Upper lobe of left lung (tissue), 6 donors: ENCODE data around the gene ACTN4. TPM values are rescaled to one million over a fixed set of nuclear protein-coding genes. Genes with fewer than 3 reads are reported as not detected.

Source experiments
- ATAC-seq, 2 donors: fragments of 200-7000 bp; cut with Tn5 transposase; one replicate each; pipeline ENCODE4 v1.9.1; 2022; ENCODE audit warnings: mild to moderate bottlenecking in 2 of 2, moderate library complexity in 2 of 2; ENCODE audit not compliant: low FRiP score in 2 of 2
- DNase-seq, 2 donors: peaks; one replicate each; pipeline ENCODE4 v3.0.0-alpha.2; 2019 to 2020
- H3K27ac ChIP-seq, 4 donors: fragments of 200-600 bp; sonication (generic); one replicate each; pipeline ENCODE4 v1.5.1; 2016 to 2019
- H3K27me3 ChIP-seq, 4 donors: fragments of 200-600 bp; sonication (generic); one replicate each; pipeline ENCODE4 v1.5.1; 2017 to 2019
- H3K36me3 ChIP-seq, 4 donors: fragments of 200-600 bp; sonication (generic); one replicate each; pipeline ENCODE4 v1.5.1; 2016 to 2019
- H3K4me1 ChIP-seq, 4 donors: fragments of 200-600 bp; sonication (generic); one replicate each; pipeline ENCODE4 v1.5.1; 2018 to 2019
- H3K4me3 ChIP-seq, 4 donors: fragments of 200-600 bp; sonication (generic); one replicate each; pipeline ENCODE4 v1.5.1; 2017 to 2019; ENCODE audit warnings: mild to moderate bottlenecking in 2 of 4, moderate library complexity in 1 of 4
- H3K9me3 ChIP-seq, 4 donors: fragments of 200-600 bp; sonication (generic); one replicate each; pipeline ENCODE4 v1.5.1; 2018 to 2019
- EP300 ChIP-seq, 4 donors: sonication (generic); formaldehyde crosslinking; IDR thresholded peaks; one replicate each; pipeline ENCODE4 v1.5.1; 2017; ENCODE audit warnings: antibody characterized with exemption in 4 of 4, control low read depth in 2 of 4
- POLR2A ChIP-seq, 4 donors: fragments of 450-650 bp; IDR thresholded peaks; one replicate each; pipeline ENCODE4 v1.5.1; 2016 to 2017; ENCODE audit warnings: antibody characterized with exemption in 4 of 4, mild to moderate bottlenecking in 2 of 4
- POLR2AphosphoS5 ChIP-seq, 2 donors: sonication (generic); formaldehyde crosslinking; IDR thresholded peaks; one replicate each; pipeline ENCODE4 v1.5.1; 2017; ENCODE audit warnings: antibody characterized with exemption in 2 of 2
- WGBS, 2 donors: methylation state at CpG; one replicate each; pipeline ENCODE4 v1.1.5; 2017 to 2018; 5-methylcytosine and 5-hydroxymethylcytosine counted together
- total RNA-seq, 6 donors: library from RNA; depleted of rRNA in 4 of 6; stranded (reverse); fragments of >200 nt in 4 of 6; gene quantifications; one replicate each; pipeline versions ENCODE4 v1.1.0 to v1.2.1, GENCODE V29; 2016 to 2021
- TF ChIP-seq, protein P1 (sequence below), 6 experiments: fragments of 450-650 bp in 4 of 6; fragments of 200-600 bp in 2 of 6; sonication (generic) in 2 of 6; IDR thresholded peaks; one replicate each; pipeline ENCODE4 v1.5.1; 2016 to 2019; ENCODE audit warnings: antibody characterized with exemption in 6 of 6
- donor health status: DM: no; HTN: no; CAD: no; lungs with moderate emphysema.
- donor health status: DM: no; HTN: yes; CAD: no; lungs with severe emphysema.

ACTN4 gene
- total RNA-seq, 6 donors from 2014 or later, result 162 to 636 (median 512) TPM

DNA sequence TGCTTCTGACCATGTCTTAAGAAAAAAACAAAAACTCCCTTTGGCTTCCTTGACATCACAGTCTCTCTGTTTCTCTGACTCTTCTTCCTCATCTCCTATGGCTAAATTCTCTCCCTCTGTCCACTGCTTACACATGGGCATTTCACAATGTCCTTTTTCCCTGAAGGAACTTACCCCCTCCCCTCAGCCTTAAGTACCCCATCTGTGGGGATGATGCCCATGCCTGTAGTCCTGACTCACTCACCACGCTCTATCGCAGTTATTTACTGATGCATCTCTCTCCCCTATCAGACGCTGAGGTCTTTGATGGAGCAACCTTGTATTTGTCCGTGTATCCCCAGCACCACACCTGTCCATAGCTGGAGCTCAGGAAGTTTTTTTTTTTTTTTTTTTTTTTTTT is 32.4 kb downstream of the ACTN4 start:
- H3K4me3 ChIP-seq, result no peak overlapping the region
- peak overlapping the region in 3 of 4 donors; percentile 66 to 93 (median 93) for H3K27ac ChIP-seq
- WGBS, 2 donors, result 72 to 78% methylated on average over 4 of the region's 4 CpGs
- no peaks in the 10 kb centered on the region for H3K27me3 ChIP-seq
- H3K36me3 ChIP-seq, result peaks cover 0 to 8% (median 3%) of the 10 kb centered on the region in 4 donors
- no peak for ATAC-seq
- no peak for TF ChIP-seq POLR2A (IDR thresholded peaks at IDR 0.05)
- TF ChIP-seq, protein P1, sequence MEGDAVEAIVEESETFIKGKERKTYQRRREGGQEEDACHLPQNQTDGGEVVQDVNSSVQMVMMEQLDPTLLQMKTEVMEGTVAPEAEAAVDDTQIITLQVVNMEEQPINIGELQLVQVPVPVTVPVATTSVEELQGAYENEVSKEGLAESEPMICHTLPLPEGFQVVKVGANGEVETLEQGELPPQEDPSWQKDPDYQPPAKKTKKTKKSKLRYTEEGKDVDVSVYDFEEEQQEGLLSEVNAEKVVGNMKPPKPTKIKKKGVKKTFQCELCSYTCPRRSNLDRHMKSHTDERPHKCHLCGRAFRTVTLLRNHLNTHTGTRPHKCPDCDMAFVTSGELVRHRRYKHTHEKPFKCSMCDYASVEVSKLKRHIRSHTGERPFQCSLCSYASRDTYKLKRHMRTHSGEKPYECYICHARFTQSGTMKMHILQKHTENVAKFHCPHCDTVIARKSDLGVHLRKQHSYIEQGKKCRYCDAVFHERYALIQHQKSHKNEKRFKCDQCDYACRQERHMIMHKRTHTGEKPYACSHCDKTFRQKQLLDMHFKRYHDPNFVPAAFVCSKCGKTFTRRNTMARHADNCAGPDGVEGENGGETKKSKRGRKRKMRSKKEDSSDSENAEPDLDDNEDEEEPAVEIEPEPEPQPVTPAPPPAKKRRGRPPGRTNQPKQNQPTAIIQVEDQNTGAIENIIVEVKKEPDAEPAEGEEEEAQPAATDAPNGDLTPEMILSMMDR (IDR thresholded peaks at IDR 0.05), result no peak
- TF ChIP-seq POLR2AphosphoS5 (IDR thresholded peaks at IDR 0.05), result no peak
- TF ChIP-seq EP300 (IDR thresholded peaks at IDR 0.05), result no peak
- H3K4me1 ChIP-seq, result peaks cover 96 to 100% (median 98%) of the 10 kb centered on the region in 4 donors
- no peaks in the 10 kb centered on the region for H3K9me3 ChIP-seq
- DNase-seq, result no peak

DNA sequence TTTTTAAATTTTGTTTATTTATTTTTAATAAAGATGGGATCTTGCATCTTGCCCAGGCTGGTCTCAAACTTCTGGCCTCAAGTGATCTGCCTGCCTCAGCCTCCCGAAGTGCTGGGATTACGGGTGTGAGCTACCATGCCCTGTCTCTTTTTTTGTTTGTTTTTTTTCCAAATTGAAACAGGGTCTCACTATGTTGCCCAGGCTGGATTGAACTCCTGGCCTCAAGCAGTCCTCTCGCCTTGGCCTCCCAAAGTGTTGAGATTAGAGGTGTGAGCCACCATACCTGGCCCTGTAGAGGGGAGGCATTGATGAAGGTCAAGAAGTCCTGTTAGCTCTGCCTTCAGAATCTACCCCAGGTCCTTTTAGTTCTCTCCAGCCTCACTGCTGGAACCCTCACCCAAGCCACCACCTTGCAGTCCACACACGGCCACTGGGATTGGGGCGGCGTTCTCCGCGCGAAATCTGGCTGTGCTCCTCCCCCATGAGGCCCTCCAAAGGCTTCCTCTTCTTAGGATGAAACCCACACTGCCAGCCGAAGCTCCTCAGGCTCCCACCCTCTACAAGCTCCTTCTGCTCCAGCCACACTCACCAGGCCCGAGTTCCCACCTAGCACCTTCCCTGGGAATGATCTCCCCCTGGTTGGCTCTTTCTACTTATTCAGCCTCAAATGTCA is 34.9 kb downstream of the ACTN4 start:
- no peaks in the 10 kb centered on the region for H3K27me3 ChIP-seq
- ATAC-seq (no peak), DNase-seq (peak in 1 of 2 donors; percentile 70)
- H3K9me3 ChIP-seq, result no peaks in the 10 kb centered on the region
- no peak overlapping the region for H3K4me3 ChIP-seq
- WGBS, 2 donors, result 76 to 89% methylated on average over 10 to 11 of the region's 11 CpGs
- H3K4me1 ChIP-seq, result peaks cover 96 to 100% (median 98%) of the 10 kb centered on the region in 4 donors
- H3K36me3 ChIP-seq, result peaks cover 0 to 5% (median 0%) of the 10 kb centered on the region in 4 donors
- peak overlapping the region; percentile 92 to 96 (median 93) for H3K27ac ChIP-seq
- TF ChIP-seq POLR2A (IDR thresholded peaks at IDR 0.05) (no peak), EP300 (IDR thresholded peaks at IDR 0.05) (no peak), POLR2AphosphoS5 (IDR thresholded peaks at IDR 0.05) (no peak)
- TF ChIP-seq, protein P1 (IDR thresholded peaks at IDR 0.05), result no peak

DNA sequence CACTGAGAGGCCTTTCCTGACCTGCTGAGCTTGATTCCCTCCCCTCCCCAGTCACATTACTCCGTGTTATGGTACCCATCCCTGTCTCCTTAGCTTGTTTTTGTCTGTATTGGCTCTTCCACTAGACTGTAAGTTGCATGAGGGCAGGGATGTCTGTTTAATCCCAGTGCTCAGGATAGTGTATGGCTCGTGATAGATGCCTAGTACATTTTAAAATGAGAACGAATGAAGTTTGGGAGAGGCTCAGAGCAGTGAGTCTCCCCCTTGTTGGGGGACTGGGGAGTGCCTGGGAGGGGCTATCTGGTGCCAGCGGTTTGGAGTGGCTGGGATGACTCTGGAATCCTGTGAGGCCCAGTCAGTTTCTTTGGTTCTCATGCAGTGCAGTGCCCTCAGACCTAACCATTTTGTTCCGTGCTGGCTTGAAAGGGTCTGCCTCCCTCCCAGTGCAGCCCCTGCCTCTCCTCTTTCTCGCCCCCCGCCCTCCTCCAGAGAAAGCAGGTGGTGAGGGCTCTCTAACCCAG is 35.5 kb downstream of the ACTN4 start:
- Histone ChIP-seq H3K27ac (peak overlapping the region; percentile 92 to 96 (median 93)), H3K4me3 (no peak overlapping the region), H3K9me3 (no peaks in the 10 kb centered on the region), H3K4me1 (peaks cover 96 to 100% (median 97%) of the 10 kb centered on the region in 4 donors), H3K36me3 (peaks cover 0 to 5% (median 0%) of the 10 kb centered on the region in 4 donors), H3K27me3 (no peaks in the 10 kb centered on the region)
- TF ChIP-seq EP300 (IDR thresholded peaks at IDR 0.05) (no peak), POLR2A (IDR thresholded peaks at IDR 0.05) (no peak), POLR2AphosphoS5 (IDR thresholded peaks at IDR 0.05) (no peak)
- TF ChIP-seq, protein P1 (IDR thresholded peaks at IDR 0.05), result no peak
- DNase-seq, result no peak
- WGBS, 2 donors, result 73 to 84% methylated on average over 6 to 7 of the region's 7 CpGs
- no peak for ATAC-seq

DNA sequence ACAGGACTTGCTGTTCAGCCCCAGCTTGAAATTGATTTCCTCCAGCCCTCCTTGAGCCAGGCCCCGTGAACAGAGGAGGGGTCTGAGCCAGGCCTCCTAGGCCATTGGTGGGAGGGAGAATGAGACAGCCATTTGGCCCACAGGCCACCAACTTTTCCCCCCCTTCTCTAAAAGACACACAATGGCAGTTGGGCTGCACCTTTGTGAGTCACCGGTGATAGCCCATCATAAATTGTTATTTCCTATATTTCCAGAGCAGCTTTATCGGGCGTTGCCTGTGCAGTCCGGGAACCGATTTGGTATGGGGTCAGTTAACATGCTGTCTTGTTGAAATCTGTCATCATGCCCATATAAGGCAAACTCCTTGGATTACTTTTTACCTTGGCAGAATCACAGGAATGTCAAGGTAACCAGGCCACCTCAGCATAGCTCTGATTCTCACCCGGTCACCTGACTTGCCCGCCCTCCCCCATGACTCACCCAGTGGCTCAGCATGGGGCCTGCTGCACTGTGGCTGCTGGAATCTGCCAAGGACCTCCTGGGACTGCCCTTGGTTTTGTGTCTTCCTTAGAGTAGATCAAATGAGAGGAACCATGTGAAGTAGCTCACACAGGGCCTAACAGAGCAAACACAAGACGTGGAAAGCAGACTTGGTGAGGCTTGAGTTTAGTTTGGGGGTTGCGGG is 36.1 kb downstream of the ACTN4 start:
- Histone ChIP-seq H3K4me3 (no peak overlapping the region), H3K27me3 (no peaks in the 10 kb centered on the region), H3K36me3 (peaks cover 0 to 5% (median 0%) of the 10 kb centered on the region in 4 donors), H3K9me3 (no peaks in the 10 kb centered on the region), H3K27ac (peak overlapping the region; percentile 92 to 96 (median 93)), H3K4me1 (peaks cover 96 to 100% (median 98%) of the 10 kb centered on the region in 4 donors)
- WGBS, 2 donors, result 34 to 40% methylated on average over 9 to 10 of the region's 10 CpGs
- TF ChIP-seq, protein P1 (IDR thresholded peaks at IDR 0.05), result no peak
- TF ChIP-seq POLR2A (IDR thresholded peaks at IDR 0.05) (peak in 1 of 4 donors; percentile 45), EP300 (IDR thresholded peaks at IDR 0.05) (peak in 2 of 4 donors; percentile 53 to 68), POLR2AphosphoS5 (IDR thresholded peaks at IDR 0.05) (peak; percentile 52 to 60)
- DNase-seq, result peak in 1 of 2 donors; percentile 95
- ATAC-seq, result peak; percentile 81 to 94
